GM04504 (cell line): ENCODE results near the gene TECTA.
"Not testable (repeated sequence)": the region's sequence is repeated elsewhere in the genome, so short reads cannot be mapped to it uniquely, and the experiment has no call there.

Source experiments
- DNase-seq: peaks from one replicate; pipeline ENCODE4 v3.0.0-alpha.2; 2012; ENCODE audit warnings: low read depth

The TECTA gene

GRCh38 chr11:121090145-121090721 is 10.8 kb upstream of the TECTA start:
- no peak for DNase-seq

- no peak for DNase-seq
These were observed 9.4 kb upstream of the TECTA start for GRCh38 chr11:121091492-121092152.

- no peak for DNase-seq
These were observed 5.5 kb upstream of the TECTA start for GRCh38 chr11:121095561-121095960.

DNA sequence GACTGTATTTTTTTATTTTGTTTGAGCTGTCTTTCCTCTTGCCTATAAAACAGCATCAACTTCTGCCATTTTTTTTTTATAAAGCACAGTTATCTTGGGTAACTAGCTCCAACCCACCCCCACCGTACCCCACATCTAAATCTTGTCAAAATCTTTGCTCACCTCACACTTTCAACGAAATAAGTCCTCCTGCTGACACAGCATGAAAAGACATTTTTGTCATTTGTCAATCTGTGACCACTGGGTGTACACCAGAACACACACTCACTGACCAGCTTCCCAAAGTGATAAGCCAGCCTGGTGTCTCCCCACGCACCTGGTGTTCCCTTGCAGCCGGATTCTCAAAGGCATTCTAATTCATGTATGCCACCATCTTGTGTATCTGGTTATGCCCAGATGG is 1.7 kb upstream of the TECTA start:
- DNase-seq = no peak

DNA sequence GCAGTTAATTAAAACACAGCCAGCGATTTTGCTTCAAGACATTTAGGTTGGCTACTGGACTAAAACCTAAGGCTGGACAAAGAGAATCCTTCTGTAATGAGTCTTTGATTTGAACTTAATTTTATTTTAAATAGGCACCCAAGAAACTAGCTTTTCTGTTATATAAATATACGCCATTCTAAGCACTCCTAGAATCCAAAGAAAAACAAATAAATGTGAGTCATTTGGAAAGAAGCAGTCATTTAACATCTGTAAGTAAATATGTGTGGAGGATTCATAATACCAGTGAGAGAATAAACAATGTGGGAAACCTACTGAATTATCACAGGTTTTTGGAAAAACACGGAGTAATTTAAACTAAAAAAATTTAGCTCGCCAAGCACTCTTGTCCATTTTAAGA is 1.2 kb upstream of the TECTA start:
- no peak for DNase-seq

DNA sequence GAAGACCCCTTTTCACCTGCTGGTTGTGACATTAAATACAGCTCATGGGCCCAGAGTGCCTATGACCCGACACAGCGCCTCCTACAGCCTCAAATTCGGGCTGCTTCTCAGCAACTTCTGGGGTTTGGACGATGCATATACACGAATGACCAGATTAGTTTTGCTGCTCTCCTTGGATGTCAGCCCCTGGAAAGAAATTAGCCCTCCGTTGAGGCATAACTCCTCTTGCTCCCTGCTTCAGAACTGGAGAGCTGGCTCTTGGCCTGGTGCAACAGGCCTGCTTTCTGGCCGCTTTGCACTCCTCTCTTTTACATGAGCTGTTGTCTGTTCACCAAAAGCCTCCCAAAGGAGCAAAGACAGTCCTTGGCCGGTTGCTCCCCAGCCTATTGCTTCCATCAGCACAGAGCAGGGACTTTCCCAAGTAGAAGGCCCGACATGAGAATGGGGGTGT is 3.3 kb downstream of the TECTA start:
- no peak for DNase-seq

DNA sequence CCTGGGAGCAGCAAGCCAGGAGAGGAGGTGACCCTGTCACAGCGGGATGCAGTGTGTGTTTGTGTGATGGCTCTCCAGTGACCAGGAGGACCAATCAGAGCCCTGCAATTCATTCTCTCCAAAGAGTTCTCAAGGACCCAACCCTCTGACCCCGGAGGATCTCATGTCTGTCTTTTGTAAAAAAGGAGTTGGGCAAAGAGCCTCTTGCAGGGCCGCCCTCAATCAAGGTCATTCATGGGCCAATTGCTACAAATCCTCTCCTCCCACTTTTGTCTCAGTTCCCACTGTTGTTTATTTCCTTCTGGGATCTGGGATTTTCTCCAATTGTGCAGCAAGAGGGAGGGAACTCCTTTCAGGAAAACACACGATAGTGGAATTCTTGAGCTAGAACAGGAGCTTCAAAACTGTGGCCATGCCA is 4.0 kb downstream of the TECTA start:
- DNase-seq = peak; percentile 14

- no peak for DNase-seq
These were observed 4.6 kb downstream of the TECTA start for GRCh38 chr11:121105481-121106195.

DNA sequence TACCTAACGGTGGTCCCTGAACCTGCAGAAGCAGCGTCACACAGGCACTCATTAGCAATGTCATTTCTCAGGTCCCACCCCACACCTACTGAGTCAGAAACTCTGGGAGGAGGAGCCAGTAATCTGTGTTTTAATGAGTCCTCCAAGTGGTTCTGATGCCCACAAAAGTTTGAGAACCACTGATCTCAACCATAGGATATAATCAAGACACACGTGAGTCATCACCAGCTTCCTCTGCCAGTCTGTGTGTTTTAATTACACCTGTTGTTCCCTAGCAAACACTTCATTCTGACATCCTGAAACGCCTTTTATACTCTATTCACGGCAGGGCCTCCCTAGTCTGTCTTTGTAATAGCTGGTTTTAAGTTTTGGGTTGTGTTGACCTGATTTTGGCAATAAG is 5.8 kb downstream of the TECTA start:
- DNase-seq = no peak

DNA sequence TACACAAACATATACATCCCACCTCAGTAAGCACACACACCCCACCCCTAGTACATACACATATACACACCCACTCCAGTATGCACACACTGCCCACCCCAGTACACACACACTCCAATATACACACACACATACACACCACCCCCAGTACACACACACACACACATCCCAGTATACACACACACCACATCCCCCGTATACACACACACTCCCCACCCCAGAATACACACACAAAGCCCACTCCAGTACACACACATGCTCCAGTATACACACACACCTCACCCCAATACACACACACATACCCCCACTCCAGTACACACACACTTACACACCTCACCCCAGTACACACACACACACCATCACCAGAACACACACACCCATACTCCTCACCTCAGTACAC is 7.4 kb downstream of the TECTA start:
- no peak for DNase-seq

GRCh38 chr11:121109471-121109870 is 8.4 kb downstream of the TECTA start:
- no peak for DNase-seq

- DNase-seq = no peak
These were observed 9.0 kb downstream of the TECTA start for GRCh38 chr11:121109916-121110586.

GRCh38 chr11:121110871-121111724 is 10.1 kb downstream of the TECTA start:
- no peak for DNase-seq

- peak; percentile 43 for DNase-seq
These were observed 11.7 kb downstream of the TECTA start for GRCh38 chr11:121112498-121113455.

DNA sequence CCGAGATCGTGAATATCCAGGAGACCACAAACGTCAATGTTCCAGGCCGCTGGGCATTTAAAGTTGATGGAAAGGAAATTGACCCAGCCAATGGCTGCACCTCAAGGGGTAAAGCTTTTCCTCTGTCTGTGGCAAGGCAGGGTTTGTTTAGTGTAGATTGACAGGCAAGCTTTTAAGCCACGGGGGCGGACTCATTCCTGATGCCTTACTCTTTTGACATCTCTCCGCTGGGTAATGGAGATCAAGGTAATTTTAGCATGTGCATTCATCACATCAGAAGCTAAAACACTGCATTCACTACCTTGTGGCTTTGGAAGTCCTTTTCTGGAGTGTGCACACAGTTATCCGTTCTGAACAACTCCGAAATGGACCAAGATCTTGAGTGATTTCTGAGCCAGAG is 12.6 kb downstream of the TECTA start:
- DNase-seq = no peak

DNA sequence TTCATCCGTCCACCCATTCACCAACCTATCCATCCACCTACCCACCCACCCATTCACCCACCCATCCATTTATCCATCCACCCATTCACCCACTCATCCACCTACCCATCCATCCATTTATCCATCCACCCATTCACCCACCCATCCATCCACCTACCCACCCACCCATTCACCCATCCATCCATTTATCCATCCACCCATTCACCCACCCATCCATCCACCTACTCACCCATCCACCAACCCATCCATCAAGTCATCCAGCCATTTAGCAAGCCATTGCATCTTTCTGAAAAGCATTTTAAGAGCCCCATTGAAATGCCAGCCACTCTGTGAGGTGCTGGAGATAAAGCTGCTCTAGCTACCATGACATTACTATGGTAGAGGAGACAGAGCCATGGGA is 14.0 kb downstream of the TECTA start:
- DNase-seq = not testable (repeated sequence)

DNA sequence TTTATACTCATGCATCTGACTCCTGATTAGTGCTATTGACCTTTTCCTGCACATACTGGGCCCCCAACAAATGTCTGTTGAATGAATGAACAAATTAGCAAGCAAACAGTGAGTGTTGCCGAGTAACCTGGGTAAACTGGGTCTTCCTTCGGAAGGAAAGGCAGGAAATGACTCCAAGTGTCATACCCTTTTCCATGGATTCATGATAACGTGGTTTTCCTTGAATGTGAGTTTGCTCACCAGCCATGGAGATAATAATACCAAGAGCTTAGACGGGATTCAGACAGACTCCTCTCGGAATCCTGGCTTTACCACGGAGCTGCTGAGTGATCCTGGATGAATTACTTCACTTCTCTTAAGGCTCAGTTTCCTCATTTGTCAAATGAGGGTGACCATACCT is 16.7 kb downstream of the TECTA start:
- no peak for DNase-seq

DNA sequence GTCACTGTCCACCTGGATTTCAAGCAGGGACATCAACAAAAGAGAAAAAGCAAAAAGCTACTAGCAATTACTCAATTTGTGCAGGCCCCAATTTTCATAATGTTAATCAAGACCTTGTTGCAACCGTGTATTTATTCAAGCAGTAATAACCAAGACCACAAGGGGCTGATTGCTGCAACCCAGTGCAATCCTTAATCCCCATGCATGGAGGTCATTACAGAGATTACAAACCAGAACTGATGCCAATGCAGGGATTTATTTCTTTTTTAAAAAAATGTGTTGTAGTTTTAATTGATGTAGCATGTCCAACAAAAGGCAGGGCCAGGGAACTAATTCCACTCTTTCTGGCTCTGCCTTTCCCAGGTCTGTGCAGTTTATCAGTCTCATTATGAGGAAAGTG is 18.4 kb downstream of the TECTA start:
- no peak for DNase-seq

GRCh38 chr11:121122328-121122727 is 21.3 kb downstream of the TECTA start:
- no peak for DNase-seq

GRCh38 chr11:121123496-121124069 is 22.5 kb downstream of the TECTA start:
- DNase-seq = no peak
